HG02759 (cell line): ENCODE measurements around the gene TLE1.
"Not testable (repeated sequence)": the region's sequence is repeated elsewhere in the genome, so short reads cannot be mapped to it uniquely, and the experiment has no call there.

ENCODE experiments used
- ATAC-seq: cut with Tn5 transposase; IDR thresholded peaks from one replicate; pipeline ENCODE4 v1.9.1; 2021; ENCODE audit warnings: mild to moderate bottlenecking, moderate library complexity; ENCODE audit not compliant: unreplicated experiment

The TLE1 gene

GRCh38 chr9:81689343-81690175 lies at the start of gene TLE1:
TSS of gene TLE1 (minus strand) at chr9:81689547. CDS start at chr9:81688240, 1,307 bp downstream.
- ATAC-seq: peak; percentile 77

GRCh38 chr9:81737871-81738507 lies 48.6 kb upstream of the TLE1 start:
- no peak for ATAC-seq

- not testable (repeated sequence) for ATAC-seq
Measured at GRCh38 chr9:81730498-81730897, 41.2 kb upstream of the TLE1 start.

GRCh38 chr9:81729135-81729534 lies 39.8 kb upstream of the TLE1 start:
- ATAC-seq: peak; percentile 79

GRCh38 chr9:81724242-81724889 lies 35.0 kb upstream of the TLE1 start:
- no peak for ATAC-seq

GRCh38 chr9:81722277-81722676 lies 32.9 kb upstream of the TLE1 start:
- no peak for ATAC-seq

- no peak for ATAC-seq
Measured at GRCh38 chr9:81720450-81721086, 31.2 kb upstream of the TLE1 start.

GRCh38 chr9:81719972-81720371 lies 30.6 kb upstream of the TLE1 start:
- no peak for ATAC-seq

GRCh38 chr9:81718244-81718643 lies 28.9 kb upstream of the TLE1 start:
- no peak for ATAC-seq

- ATAC-seq: no peak
Measured at GRCh38 chr9:81717747-81718077, 28.4 kb upstream of the TLE1 start.

- no peak for ATAC-seq
Measured at GRCh38 chr9:81717061-81717746, 27.9 kb upstream of the TLE1 start.

GRCh38 chr9:81716409-81716808 lies 27.1 kb upstream of the TLE1 start:
- ATAC-seq: no peak

GRCh38 chr9:81705578-81705977 lies 16.2 kb upstream of the TLE1 start:
- ATAC-seq: no peak

- no peak for ATAC-seq
Measured at GRCh38 chr9:81694541-81694940, 5.2 kb upstream of the TLE1 start.

- ATAC-seq: no peak
Measured at GRCh38 chr9:81693671-81694378, 4.5 kb upstream of the TLE1 start.

GRCh38 chr9:81690251-81690851 lies 1.0 kb upstream of the TLE1 start:
- ATAC-seq: no peak

GRCh38 chr9:81689093-81689342 lies 329 bp downstream of the TLE1 start:
- ATAC-seq: not testable (repeated sequence)

- ATAC-seq: peak; percentile 19
Measured at GRCh38 chr9:81688262-81689092, 870 bp downstream of the TLE1 start.

GRCh38 chr9:81687521-81688261 lies 1.7 kb downstream of the TLE1 start:
- ATAC-seq: no peak
